Measurements from ENCODE around the gene MARCKS.
"Not testable (repeated sequence)": the region's sequence is repeated elsewhere in the genome, so short reads cannot be mapped to it uniquely, and the experiment has no call there.

MARCKS gene

DNA sequence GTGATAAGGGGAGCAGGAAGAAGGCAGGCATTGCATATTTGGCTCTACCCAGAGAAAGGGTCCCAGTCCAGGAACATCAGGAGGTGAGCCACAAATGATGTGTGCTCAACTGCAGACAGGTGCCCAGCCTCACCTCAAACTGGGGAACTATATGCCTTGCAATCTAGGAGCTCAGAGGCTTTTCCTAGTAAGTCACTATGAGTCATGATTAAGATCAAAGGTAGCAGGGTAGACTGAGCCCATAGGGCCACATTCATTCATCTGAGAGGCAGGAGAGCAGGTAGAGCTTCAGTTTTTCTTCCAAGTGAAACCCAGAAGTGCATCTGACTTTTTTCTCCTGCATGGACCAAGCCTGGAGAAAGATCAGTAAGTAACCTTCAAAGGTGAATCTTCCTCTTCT is 31.3 kb downstream of the MARCKS start:
- DNase-seq, result no peak

DNA sequence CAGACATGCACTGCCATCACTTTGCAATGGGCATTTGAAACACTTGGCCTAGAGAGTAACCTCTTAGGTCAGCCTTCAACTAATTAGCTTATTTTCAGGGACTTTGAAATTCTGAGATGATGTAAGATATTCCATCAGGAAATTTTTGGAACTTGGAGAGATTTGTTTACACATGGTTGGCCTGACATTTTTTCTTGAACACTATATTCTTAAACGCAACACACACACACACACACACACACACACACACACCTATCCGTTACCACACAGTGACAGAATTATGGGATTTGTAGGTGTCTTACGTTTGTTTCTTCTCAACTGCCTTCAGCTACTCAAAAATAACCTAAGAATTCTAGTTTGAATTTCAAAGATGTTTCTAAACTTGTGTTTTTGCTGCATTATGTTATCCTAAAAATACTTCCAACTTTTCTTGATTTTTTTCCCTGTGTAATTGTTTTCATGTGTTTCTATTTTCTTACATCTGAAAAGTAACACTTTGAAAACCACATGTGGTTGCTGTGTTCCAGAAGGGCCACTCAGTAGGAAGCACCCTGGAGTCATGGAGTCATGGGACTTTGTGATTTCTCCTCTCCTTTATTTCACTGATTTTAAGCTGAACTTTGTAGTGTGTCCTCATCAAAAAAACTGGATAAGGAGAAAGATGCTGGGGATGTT is 31.9 kb downstream of the MARCKS start:
- no peak for DNase-seq

DNA sequence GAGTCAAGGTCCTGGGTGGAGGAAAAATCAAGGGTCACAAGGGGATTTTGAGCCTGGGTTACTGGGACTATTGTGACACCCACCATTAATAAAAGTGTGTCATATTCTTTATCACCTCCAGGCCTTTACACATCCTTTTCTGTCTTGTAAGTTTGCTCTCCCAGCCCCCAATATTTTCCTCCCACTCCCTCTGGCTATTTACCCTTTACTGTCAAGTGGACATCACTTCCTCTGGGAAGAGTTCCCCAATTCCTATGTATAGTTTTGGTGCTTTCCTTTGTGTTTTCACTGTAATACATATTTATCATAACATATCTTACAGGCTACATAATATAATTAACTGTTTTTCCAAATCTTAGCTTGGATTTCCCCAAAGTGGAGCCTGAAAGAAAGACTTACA is 36.3 kb downstream of the MARCKS start:
- DNase-seq, result no peak

DNA sequence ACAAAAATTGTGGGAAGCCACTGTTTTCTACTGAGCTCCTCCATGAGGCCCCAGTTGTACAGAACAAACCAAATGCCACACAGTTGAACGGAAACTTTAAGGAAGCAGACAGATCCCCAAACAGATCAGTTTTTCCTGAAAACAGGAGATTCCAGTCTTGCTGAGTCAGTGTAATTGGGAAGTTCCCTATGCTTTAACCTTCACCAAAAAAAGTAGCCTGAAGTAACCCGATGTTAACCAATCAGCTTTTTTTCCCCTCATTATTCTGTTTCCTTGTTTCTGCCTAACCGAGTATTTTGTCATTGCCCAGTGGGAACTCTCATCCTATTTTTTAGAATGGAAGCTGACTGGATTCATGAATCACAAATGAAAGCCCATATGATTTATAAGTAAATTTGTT is 36.7 kb downstream of the MARCKS start:
- no peak for DNase-seq

DNA sequence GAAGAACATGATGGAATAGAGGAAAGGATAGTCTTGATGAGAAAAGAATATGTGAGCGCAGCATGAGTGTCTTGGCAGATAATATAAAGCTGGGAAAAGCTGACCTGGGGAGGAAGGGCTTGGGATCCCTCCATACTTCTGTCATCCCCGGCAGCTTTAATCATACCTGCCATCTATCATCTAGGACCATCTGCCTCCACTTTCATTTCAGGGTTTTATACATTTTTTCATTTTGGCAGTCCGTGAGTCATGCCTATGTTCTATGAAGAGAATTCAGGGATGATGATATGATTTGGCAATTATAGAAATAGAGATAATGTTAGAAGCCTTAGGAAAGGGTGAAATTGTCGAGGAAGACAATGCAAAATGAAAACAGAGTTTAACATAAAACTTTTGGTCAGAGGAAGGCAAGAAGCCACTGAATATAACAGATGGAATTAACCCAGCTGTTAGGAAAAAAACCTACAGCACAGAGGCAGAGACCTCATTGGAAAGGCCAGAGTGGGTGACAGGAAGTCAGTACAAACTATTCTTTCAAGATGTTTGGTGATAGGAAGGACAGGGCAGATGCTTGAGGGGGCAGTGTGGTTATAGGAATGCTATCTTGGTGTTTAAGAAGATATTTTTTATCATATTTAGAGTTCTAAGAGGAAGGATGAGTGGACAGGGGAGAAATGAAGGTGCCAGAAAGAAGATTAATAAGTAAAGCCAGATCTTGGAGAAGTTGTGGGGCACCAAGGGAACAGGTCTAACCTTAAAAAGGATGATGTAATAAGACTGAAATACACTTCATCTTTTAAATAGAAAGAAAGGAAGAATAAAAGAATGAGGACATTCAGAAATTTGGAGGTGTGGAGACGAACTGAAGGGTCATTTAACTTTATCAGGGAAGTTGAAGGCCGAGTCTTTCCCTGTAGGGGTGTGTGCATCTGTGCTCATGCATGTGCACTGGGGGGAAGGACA is 37.8 kb downstream of the MARCKS start:
- DNase-seq, result no peak

DNA sequence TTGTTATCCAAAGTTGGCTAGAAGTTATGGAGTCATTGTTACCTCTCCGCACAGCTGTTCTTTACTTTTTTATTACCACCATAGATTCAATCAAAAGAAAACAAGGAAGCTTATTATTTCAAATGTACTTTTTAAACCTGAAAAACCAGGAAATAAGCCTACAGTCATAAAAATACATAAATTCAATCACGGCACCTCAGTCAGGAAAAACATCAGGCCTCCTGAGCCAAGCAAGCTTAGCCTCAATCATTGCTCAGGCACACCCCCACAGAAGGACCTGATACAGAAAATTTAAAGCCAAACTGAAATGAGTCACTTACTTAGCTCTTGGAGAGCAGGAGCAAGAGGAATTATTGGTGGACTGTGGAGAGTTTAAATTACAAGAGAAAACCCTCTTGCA is 44.3 kb downstream of the MARCKS start:
- DNase-seq, result no peak

DNA sequence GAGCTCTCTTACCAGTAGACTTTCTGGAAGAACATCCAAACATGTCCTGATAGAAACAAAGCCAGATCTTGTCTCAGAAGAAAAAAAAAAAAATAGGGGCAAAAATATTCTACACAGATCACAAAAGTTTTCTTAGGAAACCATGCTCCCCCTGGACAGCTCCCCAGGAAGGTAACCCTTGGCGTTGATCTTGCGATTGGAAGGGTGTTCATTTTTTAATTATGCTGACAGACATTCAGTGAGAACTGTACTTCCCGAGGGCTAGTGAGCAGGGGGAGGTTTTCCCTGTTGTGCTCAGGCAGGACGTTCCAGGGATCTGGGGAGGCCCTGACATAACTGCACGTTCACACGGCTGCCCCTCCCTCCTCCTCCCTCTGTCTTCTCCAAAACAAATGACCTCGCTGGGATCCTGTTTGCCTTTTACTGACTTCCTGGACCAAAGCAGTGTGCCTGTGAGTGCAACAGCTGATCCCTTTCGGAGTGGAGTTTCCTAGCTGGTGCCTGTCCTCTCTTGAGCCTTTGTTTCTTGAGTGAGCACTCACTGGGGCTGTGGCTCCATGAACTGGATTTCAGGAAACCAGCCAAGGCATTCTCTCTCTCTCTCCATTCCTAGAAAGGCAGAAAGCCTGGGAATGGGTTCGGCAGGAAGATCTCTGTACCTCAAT is 46.7 kb downstream of the MARCKS start:
- no peak for DNase-seq

DNA sequence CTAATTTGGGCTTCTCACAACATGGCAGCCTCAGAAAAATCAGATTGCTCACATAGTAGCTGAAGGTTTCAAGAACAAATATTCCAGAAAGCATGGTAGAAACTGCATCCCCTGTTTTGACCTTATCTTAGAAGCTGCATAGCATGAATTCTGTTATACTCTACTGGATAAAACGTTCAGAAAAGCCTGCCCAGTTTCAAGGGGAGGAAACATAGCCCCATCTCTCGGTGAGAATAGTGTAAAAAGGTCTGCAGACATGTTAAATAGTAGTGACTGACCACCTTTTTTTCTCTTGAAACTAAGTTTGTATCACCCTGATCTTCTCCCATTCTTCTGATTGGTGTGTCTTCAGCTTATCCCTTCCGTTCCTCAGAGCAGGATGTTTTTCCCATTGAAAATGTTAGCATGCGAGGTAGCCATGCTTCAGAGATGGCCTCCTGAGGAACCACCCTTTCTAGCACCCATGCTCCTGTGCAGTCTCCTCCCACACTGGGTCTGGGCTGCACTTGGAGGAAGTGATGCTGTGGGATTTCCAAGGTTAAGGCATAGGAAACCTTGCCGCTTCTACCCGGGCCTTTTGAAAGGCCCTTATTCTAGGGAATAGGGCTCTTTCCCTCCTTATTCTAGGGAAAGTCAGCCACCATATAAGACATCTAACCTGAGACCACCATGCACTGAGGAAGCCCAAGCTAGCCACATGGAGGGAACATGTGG is 50.1 kb downstream of the MARCKS start:
- DNase-seq, result no peak

DNA sequence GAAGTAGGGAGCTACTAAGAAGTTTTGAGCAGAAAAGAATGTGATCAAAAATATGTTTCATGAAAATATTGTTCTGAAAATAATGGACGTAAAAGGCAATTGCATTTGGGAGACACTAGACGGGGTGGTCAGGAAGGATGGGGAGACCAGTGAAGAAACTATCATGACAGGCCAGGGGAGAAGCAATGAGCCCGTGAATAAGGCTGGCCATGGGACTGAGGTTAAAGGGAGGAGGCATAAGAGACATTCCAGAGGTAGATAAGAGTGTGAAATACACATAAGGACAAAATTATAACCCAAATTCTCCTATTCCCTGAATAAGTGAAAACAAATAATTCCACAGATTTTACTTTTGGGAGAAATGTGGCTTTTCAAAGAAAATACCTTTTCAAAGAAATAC is 51.7 kb downstream of the MARCKS start:
- DNase-seq, result no peak

DNA sequence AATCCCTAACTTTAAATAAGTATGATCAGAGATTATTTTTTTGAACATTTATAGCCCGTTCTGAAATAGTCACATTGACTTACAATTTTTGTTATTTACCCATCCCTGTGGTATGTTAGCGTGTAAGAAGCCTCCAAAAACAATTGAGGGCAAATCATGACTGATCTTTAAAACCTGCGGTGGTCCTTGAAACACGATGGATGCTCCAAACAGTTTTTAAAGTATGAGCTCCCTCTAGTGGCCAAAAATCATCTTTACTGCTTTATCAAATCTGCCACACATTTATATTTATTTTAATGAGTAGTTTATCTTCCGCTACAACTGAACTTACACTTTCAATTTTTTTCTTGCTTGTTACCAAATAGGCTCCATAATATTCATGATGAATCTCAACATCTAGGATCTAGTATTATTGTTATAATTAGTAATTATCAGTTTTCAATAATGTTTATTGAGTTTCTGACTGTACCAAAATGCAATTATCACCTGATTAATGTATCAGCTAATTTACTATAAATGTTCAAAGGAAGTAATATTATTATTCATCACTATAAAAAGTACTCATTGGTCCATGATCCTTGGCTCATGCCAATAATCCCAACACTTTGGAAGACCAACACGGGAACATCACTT is 52.2 kb downstream of the MARCKS start:
- DNase-seq, result no peak

DNA sequence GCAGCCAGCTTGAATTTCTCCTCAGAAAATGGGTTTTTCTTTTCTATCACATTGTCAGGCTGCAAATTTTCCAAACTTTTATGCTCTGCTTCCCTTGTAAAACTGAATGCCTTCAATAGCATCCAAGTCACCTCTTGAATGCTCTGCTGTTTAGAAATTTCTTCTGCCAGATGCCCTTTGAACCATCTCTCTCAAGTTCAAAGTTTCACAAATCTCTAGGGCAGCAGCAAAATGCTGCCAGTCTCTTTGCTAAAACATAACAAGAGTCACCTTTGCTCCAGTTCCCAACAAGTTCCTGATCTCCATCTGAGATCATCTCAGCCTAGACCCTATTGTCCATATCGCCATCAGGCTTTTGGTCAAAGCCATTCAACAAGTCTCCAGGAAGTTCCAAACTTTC is 53.1 kb downstream of the MARCKS start:
- not testable (repeated sequence) for DNase-seq

Data from activated T-cell treated with anti-CD3 and anti-CD28 coated beads, Interleukin-2, amount 50 U/mL, for 48 hours (primary cell).